Thoracic aorta (tissue), 2 donors: ENCODE data around the gene KDM5B. TPM values are rescaled to one million over a fixed set of nuclear protein-coding genes. Genes with fewer than 3 reads are reported as not detected.

Experiments used
- ATAC-seq: fragments of 150-250 bp; one replicate; pipeline ENCODE4 v1.8.0; 2017; ENCODE audit warnings: low read depth; ENCODE audit not compliant: insufficient number of reproducible peaks, low FRiP score
- DNase-seq: peaks from one replicate; pipeline ENCODE4 v3.0.0-alpha.2; 2020; ENCODE audit warnings: low spot score
- H3K27ac ChIP-seq, 2 donors: fragments of 200-600 bp; sonication (generic); 1 replicate in 1 of 2; 2 replicates in 1 of 2; pipeline ENCODE4 v1.5.1; 2016; ENCODE audit warnings: mild to moderate bottlenecking in 2 of 2, moderate library complexity in 2 of 2
- H3K27me3 ChIP-seq: fragments of 200-600 bp; sonication (generic); replicated peaks from 2 replicates; pipeline ENCODE4 v1.6.0; 2016; ENCODE audit warnings: mild to moderate bottlenecking; ENCODE audit not compliant: insufficient read depth
- H3K36me3 ChIP-seq: fragments of 200-600 bp; sonication (generic); one replicate; pipeline ENCODE4 v1.5.1; 2016
- H3K4me1 ChIP-seq, 2 donors: fragments of 200-600 bp; sonication (generic); 1 replicate in 1 of 2; 2 replicates in 1 of 2; pipeline versions ENCODE4 v1.5.1 to v1.6.0; 2016; ENCODE audit warnings: low read depth in 2 of 2, mild to moderate bottlenecking in 1 of 2; ENCODE audit not compliant: control insufficient read depth in 1 of 2
- H3K4me3 ChIP-seq: fragments of 200-600 bp; sonication (generic); 2 replicates; pipeline ENCODE4 v1.5.1; 2016; ENCODE audit warnings: mild to moderate bottlenecking
- H3K9me3 ChIP-seq: fragments of 200-600 bp; sonication (generic); 2 replicates; pipeline ENCODE4 v1.5.1; 2016
- CTCF ChIP-seq: fragments of 200-600 bp; sonication (generic); IDR thresholded peaks from one replicate; pipeline ENCODE4 v1.5.1; 2019; ENCODE audit warnings: antibody characterized with exemption
- total RNA-seq, 2 donors: library from RNA; depleted of rRNA; stranded (reverse); fragments of >200 nt; gene quantifications; one replicate each; pipeline versions ENCODE4 v1.1.0 to v1.2.3, GENCODE V29; 2016

Gene KDM5B
- total RNA-seq, 2 donors from 2014 or later: 32.0 to 42.0 TPM

GRCh38 chr1:202700061-202700460, 108.2 kb downstream of the KDM5B start:
- H3K27ac ChIP-seq: no peak overlapping the region
- no peaks in the 10 kb centered on the region for H3K9me3 ChIP-seq
- DNase-seq: no peak
- H3K36me3 ChIP-seq: no peaks in the 10 kb centered on the region
- no peak for ATAC-seq
- no peaks in the 10 kb centered on the region for H3K27me3 ChIP-seq
- no peaks in the 10 kb centered on the region for H3K4me1 ChIP-seq
- no peak for TF ChIP-seq CTCF
- no peak overlapping the region for H3K4me3 ChIP-seq

DNA sequence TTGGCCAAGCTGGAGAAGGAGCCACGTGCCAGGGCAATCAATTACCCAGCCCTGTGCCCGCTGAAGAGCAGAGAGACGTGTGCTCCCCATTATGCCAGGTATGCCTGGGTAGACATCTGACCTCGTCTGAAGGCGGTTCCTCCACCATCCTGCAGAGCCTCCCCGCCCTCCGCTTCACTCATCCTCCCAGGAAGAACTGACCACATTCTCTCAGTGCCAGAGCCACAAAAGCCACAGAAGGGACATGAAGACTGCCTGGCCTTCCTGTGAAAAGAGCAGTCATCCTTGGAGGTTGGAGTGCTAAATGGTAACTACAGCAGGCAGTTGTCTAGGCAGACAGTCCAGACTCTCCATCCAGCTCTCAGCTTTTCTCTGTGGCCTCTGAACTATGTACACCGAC, 109.9 kb downstream of the KDM5B start:
- Histone ChIP-seq H3K36me3 (no peaks in the 10 kb centered on the region), H3K4me3 (no peak overlapping the region), H3K27me3 (no peaks in the 10 kb centered on the region), H3K9me3 (no peaks in the 10 kb centered on the region), H3K4me1 (no peaks in the 10 kb centered on the region), H3K27ac (no peak overlapping the region)
- no peak for TF ChIP-seq CTCF
- ATAC-seq (no peak), DNase-seq (no peak)

- no peak overlapping the region for H3K4me3 ChIP-seq
- DNase-seq (no peak), ATAC-seq (no peak)
- no peaks in the 10 kb centered on the region for H3K4me1 ChIP-seq
- no peaks in the 10 kb centered on the region for H3K27me3 ChIP-seq
- no peaks in the 10 kb centered on the region for H3K9me3 ChIP-seq
- H3K27ac ChIP-seq: no peak overlapping the region
- no peak for TF ChIP-seq CTCF
- no peaks in the 10 kb centered on the region for H3K36me3 ChIP-seq
These were observed 111.2 kb downstream of the KDM5B start for GRCh38 chr1:202697038-202697437.

- no peak for ATAC-seq
- Histone ChIP-seq H3K36me3 (no peaks in the 10 kb centered on the region), H3K4me1 (no peaks in the 10 kb centered on the region), H3K4me3 (no peak overlapping the region), H3K27me3 (no peaks in the 10 kb centered on the region), H3K9me3 (no peaks in the 10 kb centered on the region), H3K27ac (no peak overlapping the region)
- TF ChIP-seq CTCF: no peak
- DNase-seq: no peak
These were observed 113.9 kb downstream of the KDM5B start for GRCh38 chr1:202694314-202694713.

GRCh38 chr1:202692959-202693555, 115.2 kb downstream of the KDM5B start:
- no peaks in the 10 kb centered on the region for H3K4me1 ChIP-seq
- no peak overlapping the region for H3K27ac ChIP-seq
- no peak overlapping the region for H3K4me3 ChIP-seq
- DNase-seq (no peak), ATAC-seq (no peak)
- TF ChIP-seq CTCF: peak; percentile 32
- no peaks in the 10 kb centered on the region for H3K27me3 ChIP-seq
- H3K36me3 ChIP-seq: no peaks in the 10 kb centered on the region
- H3K9me3 ChIP-seq: no peaks in the 10 kb centered on the region
